Activated CD4-positive, alpha-beta T cell treated with anti-CD3 and anti-CD28 coated beads, Interleukin-2, amount 50 U/mL, for 1 hour (primary cell): ENCODE results near the gene ACYP2.

Experiments
- DNase-seq: peaks from one replicate; pipeline ENCODE4 v3.0.0-alpha.2; 2020

ACYP2 gene

DNA sequence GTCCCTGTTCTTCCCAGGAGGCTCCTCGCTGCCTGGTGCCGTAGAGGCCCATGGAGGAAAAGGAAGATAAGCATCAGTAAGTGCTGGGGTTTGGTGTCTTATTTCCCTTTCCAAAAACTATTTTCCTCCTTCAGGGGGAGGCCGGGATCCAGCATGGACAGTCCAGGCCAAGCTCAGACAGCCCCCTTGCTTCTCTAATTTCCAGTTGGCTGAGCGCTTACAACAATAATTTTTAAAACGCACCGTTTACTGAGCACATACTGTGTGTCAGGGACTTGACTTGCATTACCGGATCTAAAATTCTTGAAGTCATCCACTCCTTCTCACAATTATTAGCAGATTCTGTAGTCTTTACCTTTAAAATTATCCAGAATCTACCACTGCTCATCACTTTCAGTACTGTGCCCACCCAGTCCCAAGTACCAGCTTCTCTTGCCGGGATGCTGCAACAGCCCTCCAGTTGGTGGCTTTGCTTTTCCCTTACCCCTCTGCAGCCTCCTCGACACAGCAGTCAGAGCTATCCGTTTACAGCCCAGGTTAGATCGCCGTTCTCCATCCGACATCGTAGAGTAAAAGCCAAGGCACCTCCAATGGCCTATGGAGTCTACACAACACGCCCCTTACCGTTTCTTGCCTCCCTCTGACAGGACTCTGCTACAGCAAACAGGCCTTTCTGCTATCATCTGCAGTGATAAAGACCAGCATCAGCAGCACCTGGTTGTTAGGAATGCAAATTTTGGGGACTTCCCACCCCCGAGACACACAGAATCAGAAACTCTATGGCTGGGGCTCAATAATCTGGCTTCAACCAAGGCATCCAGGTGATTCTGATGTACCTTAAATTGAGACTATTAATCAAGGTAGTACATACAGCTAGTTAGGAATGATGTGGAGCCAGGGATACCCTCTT is 215.8 kb downstream of the ACYP2 start:
- DNase-seq, result no peak

DNA sequence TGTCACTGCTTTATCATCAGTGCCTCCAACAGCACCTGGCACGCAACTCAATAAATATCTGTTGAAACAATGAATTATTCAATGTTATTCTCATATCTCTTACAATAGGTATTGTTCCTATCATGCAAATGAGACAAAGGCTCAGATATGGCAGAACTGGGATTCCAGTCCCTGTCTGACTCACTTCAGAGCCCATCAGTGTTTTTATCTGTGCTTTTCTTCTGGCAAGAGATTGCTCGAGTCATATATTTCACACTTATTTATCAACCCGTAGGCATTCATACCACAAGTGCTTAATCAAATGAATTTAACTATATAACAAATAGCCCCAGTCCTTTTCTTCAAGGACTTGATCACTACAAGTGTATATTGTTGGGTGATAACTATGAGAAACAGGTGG is 217.0 kb downstream of the ACYP2 start:
- DNase-seq, result no peak

DNA sequence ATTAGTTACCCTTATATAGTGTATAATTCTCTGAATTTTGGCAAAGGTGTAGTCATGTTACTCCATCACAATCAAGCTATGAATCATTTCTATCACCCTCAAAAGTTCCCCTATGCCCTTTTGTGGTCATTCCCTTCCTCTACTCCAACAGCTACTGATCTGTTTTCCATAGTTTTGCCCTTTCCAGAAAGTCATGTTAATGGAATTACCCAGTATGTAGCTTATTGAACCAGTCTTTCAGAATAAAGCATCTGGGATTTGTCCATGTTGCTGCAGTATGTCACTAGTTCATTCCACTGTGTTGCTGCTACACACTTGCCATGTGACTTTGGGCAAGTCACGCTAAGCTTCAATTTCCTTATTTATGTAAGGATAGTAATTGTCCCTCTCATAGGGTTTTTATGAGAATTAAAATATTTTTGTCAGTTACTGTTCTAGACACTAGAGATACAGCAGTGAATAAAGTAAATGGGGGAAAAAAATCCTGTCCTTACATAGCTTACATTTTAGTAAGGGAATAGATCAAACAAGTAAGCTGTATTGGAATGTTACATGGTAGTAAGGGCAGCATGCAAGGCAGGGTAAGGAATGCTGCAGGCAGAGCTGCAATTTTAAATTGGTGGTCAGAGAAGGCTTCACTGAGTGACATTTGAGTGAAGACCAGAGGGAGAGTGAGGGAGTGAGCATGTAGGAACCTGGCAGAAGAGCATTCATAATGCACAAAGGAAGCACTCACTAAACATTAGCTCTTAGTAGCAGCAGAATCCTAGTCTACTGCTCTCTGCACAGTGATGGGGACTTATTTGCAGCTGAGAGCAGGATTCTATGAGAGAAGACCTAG is 220.9 kb downstream of the ACYP2 start:
- DNase-seq, result no peak

DNA sequence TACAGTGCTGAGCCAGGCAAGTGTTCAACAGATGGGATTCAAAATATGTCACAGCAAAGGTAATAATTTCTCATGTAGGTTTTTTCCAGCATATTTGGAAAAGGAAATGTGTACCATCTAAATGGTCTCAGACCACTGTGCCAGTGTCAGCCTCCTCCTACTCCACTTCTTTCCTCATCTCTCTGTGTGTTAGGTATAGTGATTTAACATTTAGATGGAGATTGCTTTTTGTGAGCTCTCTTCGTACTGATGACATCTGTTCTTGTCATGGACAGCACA is 221.5 kb downstream of the ACYP2 start:
- no peak for DNase-seq

DNA sequence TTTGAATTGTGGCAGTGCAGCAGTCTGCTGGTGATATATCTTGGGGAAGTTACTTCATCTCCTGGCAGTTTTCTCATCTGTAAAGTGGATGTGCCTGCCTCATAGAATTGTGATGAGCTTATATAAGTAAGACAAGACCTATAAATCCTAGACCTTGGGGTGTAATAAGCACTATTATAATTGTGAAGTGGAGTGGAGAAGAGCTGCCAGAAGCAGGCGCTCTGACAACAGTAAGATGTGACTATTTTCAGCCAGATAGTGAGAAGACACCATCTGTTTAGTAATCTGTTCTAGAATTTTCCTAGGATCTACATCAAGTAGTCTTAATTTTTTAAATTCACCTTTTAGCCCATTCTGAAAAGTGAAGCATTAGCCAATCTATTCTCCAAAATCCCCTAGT is 226.2 kb downstream of the ACYP2 start:
- DNase-seq, result no peak

DNA sequence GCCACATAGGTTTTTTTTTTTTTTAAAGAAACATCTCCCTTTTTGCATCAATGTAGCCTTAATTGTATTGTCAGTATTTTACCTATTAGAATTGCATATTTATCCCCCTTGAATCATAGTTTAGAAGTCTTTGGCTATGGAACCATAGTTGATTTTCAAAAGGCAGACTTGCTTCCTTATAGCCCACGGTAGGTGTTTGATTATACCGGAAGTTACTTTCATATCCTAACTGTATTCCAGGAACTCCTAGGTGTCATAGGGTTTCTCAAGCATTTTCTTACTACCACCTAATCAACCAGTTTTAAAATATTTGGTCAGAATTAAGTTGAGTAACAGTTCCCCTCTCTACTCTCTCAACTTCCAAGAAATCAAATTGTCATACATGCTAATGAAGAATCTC is 227.2 kb downstream of the ACYP2 start:
- no peak for DNase-seq

DNA sequence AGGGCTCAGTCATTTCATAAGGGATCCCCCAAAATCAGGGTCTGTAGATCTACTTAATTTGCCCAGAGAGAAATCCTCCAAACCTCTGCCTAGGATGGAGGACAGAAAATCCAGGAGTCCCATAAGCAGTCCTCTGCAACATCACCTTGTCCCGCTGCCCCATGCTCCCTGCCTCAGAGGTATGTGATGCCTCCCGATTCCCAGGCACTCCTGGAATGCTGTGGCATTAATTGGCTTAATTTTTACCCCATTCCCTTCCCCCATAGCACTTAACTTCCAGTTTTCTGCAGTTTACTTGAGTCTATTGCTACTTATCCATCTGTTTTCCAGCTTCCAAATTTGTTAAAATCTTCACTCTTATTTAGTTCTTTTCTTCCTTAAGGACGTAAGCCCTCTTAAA is 232.2 kb downstream of the ACYP2 start:
- DNase-seq, result no peak

DNA sequence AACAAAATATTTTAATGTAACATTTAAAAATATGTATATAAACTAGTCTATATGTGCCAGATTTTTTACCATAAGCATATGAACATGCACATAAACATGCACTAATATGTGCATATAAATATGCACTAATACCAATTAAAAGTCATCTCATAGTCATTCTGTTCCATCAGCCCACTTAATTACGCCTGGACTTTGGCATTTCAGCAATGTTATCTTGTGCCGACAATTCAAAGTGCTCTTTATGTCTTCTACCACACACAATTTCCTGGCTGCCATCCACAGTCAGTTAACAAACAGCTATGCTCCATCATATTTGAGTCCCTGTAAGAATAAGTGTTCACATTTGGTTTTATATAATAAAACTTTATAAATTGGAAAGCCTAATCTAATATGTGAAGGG is 233.2 kb downstream of the ACYP2 start:
- DNase-seq, result no peak

DNA sequence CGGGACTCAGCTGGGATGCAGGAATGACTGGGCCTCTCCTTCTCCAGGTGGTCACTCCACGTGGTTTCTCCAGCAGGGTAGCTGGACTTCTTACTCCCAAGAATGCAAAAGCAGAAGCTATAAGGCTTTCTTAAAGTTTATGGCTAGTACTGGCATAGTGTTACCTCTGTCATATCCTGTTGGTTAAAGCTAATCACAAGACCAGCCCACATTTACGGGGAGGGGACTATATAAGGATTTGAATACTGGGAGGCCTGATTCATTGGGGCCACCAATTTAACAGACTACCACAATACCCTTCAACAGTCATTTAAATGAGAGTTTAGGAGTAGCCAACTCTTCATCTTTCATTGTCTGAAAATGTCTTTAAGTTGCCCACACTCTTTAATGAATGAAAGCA is 235.0 kb downstream of the ACYP2 start:
- no peak for DNase-seq

DNA sequence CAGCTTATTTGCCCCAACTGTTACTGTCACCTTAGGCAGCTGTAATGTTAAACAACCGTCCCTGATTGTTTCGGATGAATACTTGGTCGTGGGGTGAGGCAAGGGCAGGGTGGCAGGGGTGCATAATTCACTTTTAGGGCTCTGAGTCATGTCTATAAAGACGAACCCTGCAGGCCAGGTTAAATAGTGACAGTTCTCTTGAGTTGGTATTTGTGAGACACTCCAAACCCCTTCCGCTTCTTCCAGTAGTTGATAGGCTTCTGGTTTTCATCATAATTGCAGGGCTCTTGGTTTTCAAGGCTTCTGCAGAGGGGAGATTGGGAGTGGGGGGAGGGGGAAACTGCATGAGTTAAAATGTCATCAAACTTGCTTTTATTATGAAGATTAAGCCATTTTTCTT is 237.8 kb downstream of the ACYP2 start:
- no peak for DNase-seq
